Measurements from ENCODE around the gene BCL2L11.

Gene BCL2L11

GRCh38 chr2:111156529-111156928 lies 35.8 kb downstream of the BCL2L11 start:
- TF ChIP-seq MYC (IDR thresholded peaks at IDR 0.05; ENCODE audit: low read depth, low read length) (no peak), CTCF (IDR thresholded peaks at IDR 0.05; ENCODE audit: low read depth, low read length) (no peak), POLR2A (IDR thresholded peaks at IDR 0.05; ENCODE audit: extremely low read depth, insufficient read length) (no peak), MAX (IDR thresholded peaks at IDR 0.05; ENCODE audit: low read depth, low read length) (no peak)
- no peak for DNase-seq (ENCODE audit: low read depth)
- H3K4me3 ChIP-seq (ENCODE audit: low read depth, low read length), result no peak overlapping the region

GRCh38 chr2:111157071-111157661 lies 36.5 kb downstream of the BCL2L11 start:
- no peak for DNase-seq (ENCODE audit: low read depth)
- no peak overlapping the region for H3K4me3 ChIP-seq (ENCODE audit: low read depth, low read length)
- TF ChIP-seq MAX (IDR thresholded peaks at IDR 0.05; ENCODE audit: low read depth, low read length), result no peak

GRCh38 chr2:111157798-111158197 lies 37.1 kb downstream of the BCL2L11 start:
- DNase-seq (ENCODE audit: low read depth), result no peak
- no peak overlapping the region for H3K4me3 ChIP-seq (ENCODE audit: low read depth, low read length)
- TF ChIP-seq CTCF (IDR thresholded peaks at IDR 0.05; ENCODE audit: low read depth, low read length) (no peak), MYC (IDR thresholded peaks at IDR 0.05; ENCODE audit: low read depth, low read length) (no peak), POLR2A (IDR thresholded peaks at IDR 0.05; ENCODE audit: extremely low read depth, insufficient read length) (no peak), MAX (IDR thresholded peaks at IDR 0.05; ENCODE audit: low read depth, low read length) (no peak)

GRCh38 chr2:111159641-111160040 lies 38.9 kb downstream of the BCL2L11 start:
- TF ChIP-seq MYC (IDR thresholded peaks at IDR 0.05; ENCODE audit: low read depth, low read length) (no peak), CTCF (IDR thresholded peaks at IDR 0.05; ENCODE audit: low read depth, low read length) (no peak), MAX (IDR thresholded peaks at IDR 0.05; ENCODE audit: low read depth, low read length) (no peak), POLR2A (IDR thresholded peaks at IDR 0.05; ENCODE audit: extremely low read depth, insufficient read length) (no peak)
- DNase-seq (ENCODE audit: low read depth), result no peak
- no peak overlapping the region for H3K4me3 ChIP-seq (ENCODE audit: low read depth, low read length)

GRCh38 chr2:111160758-111161157 lies 40.0 kb downstream of the BCL2L11 start:
- no peak overlapping the region for H3K4me3 ChIP-seq (ENCODE audit: low read depth, low read length)
- TF ChIP-seq POLR2A (IDR thresholded peaks at IDR 0.05; ENCODE audit: extremely low read depth, insufficient read length) (no peak), CTCF (IDR thresholded peaks at IDR 0.05; ENCODE audit: low read depth, low read length) (no peak), MYC (IDR thresholded peaks at IDR 0.05; ENCODE audit: low read depth, low read length) (no peak), MAX (IDR thresholded peaks at IDR 0.05; ENCODE audit: low read depth, low read length) (no peak)
- DNase-seq (ENCODE audit: low read depth), result no peak

- no peak for DNase-seq (ENCODE audit: low read depth)
- no peak for TF ChIP-seq MYC (IDR thresholded peaks at IDR 0.05; ENCODE audit: low read depth, low read length)
- TF ChIP-seq CTCF (IDR thresholded peaks at IDR 0.05; ENCODE audit: low read depth, low read length), result no peak
- no peak for TF ChIP-seq MAX (IDR thresholded peaks at IDR 0.05; ENCODE audit: low read depth, low read length)
- no peak for TF ChIP-seq POLR2A (IDR thresholded peaks at IDR 0.05; ENCODE audit: extremely low read depth, insufficient read length)
- no peak overlapping the region for H3K4me3 ChIP-seq (ENCODE audit: low read depth, low read length)
Measured at GRCh38 chr2:111161971-111162370, 41.3 kb downstream of the BCL2L11 start.

All from NB4 (cell line).